ENCODE results near the gene GDI2. TPM values are rescaled to one million over a fixed set of nuclear protein-coding genes. Genes with fewer than 3 reads are reported as not detected.

GDI2 gene
- total and polyA plus RNA-seq, 9 of the 15 experiments (the other 6 are each of a cell fraction or from before 2014, with no cell fraction given), result 262 to 424 (median 287) TPM

- TF ChIP-seq CUX1 (CRISPR knock-in tag; IDR thresholded peaks at IDR 0.05) (no peak), NCOA6 (IDR thresholded peaks at IDR 0.05) (no peak), STAT5A (IDR thresholded peaks at IDR 0.05; ENCODE audit: borderline replicate concordance, low read length) (no peak), PCBP2 (IDR thresholded peaks at IDR 0.05; ENCODE audit: low read depth, low read length, poor library complexity, severe bottlenecking) (peak; percentile 56), HINFP (tag; conservative IDR thresholded peaks at IDR 0.05; ENCODE audit: low read depth) (no peak), MXD1 (CRISPR knock-in tag; IDR thresholded peaks at IDR 0.05; ENCODE audit: borderline replicate concordance, poor library complexity, severe bottlenecking) (no peak), ZNF280A (IDR thresholded peaks at IDR 0.05; ENCODE audit: low read depth, partially characterized antibody) (no peak), E2F5 (CRISPR knock-in tag; IDR thresholded peaks at IDR 0.05) (no peak), RAD21 (CRISPR knock-in tag; conservative IDR thresholded peaks at IDR 0.05 in 1 of 2, IDR thresholded peaks at IDR 0.05 in 1 of 2) (0 out of 4 replicates have a peak, but pooled peaks of 1 of the 2 experiments have one; percentile 15), JUN (IDR thresholded peaks at IDR 0.05; ENCODE audit: borderline replicate concordance, low read depth, low read length) (no peak), JUN (CRISPR knock-in tag; IDR thresholded peaks at IDR 0.05; ENCODE audit: borderline replicate concordance) (no peak), TAL1 (IDR thresholded peaks at IDR 0.05) (no peak), ZNF12 (CRISPR knock-in tag; IDR thresholded peaks at IDR 0.05) (peak; percentile 53; the same call in 1 of the 2 replicates), SREBF2 (CRISPR knock-in tag; IDR thresholded peaks at IDR 0.05) (no peak)
Observed at GRCh38 chr10:5812283-5813090, 747 bp downstream of the GDI2 start (continued).

Measured in K562 (cell line).